Inflammatory macrophage treated with lipopolysaccharide for 1 hour (primary cell): ENCODE data around the gene SNAPC2.
"Not testable (repeated sequence)": the region's sequence is repeated elsewhere in the genome, so short reads cannot be mapped to it uniquely, and the experiment has no call there.

Experiments
- DNase-seq, 2 donors: peaks; one replicate each; pipeline ENCODE4 v3.0.0-alpha.2; 2020 to 2022

SNAPC2 gene

DNA sequence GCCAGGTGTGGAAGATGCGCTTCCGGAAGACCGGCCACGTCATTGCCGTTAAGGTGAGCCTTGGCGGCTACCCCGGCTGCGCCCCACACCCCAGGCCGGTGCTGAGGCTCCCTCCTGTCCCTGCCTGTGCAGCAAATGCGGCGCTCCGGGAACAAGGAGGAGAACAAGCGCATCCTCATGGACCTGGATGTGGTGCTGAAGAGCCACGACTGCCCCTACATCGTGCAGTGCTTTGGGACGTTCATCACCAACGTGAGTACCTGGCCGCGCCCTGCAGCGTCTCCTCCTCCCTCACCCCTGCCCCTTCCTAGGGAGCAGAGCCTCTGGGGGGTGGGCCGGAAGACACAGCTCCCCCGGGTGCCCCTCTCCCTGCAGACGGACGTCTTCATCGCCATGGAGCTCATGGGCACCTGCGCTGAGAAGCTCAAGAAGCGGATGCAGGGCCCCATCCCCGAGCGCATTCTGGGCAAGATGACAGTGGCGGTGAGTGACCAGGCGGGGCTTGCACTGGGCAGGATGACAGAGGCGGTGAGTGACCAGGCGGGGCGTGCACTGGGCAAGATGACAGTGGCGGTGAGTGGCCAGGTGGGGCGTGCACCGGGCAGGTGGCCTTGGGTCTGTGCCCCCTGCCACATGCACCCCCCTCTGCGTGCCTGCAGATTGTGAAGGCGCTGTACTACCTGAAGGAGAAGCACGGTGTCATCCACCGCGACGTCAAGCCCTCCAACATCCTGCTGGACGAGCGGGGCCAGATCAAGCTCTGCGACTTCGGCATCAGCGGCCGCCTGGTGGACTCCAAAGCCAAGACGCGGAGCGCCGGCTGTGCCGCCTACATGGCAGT, 9.6 kb upstream of the SNAPC2 start:
- no peak for DNase-seq

DNA sequence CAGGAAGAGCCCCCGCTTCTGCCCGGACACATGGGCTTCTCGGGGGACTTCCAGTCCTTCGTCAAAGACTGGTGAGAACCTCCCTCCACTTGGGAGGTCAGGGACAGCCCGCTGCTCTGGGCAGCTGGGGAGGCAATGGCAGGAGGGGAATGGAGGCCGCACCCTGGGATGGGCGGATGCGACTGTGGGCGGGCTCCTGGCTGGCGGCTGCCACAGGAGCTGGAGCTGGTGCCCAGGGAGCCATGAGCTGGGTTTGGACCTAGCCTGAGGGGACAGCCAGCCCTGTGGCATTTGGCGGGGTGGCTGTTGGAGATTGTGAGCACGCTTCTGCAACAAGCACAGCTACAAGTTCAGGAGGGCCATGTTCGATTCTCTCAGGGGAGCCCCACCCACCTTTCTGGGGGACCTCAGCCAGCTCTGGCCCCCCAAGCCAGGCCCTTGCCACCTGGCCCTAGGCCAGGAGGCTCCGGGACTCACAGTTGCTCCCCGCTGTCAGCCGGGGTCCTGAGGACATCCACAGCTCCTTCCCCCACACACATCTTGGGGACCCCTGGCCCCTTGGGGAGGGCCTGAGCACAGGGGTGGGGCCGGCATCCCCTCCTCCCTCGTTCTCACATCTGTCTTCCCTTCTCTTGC, 8.5 kb upstream of the SNAPC2 start:
- no peak for DNase-seq

DNA sequence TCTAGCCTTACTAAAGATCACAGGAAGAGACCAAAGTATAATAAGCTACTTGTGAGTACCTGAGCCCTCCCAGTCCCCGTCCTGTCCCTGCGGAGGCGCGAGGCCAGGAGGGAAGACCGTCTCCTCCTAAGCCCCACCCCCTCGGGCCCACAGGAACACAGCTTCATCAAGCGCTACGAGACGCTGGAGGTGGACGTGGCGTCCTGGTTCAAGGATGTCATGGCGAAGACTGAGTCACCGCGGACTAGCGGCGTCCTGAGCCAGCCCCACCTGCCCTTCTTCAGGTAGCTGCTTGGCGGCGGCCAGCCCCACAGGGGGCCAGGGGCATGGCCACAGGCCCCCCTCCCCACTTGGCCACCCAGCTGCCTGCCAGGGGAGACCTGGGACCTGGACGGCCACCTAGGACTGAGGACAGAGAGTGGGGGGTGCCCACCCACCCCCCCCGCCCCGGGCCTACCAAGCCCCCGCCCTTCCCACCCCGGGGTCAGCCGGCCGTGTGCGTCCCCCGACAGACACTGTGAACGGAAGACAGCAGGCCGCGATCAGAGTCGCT, 7.9 kb upstream of the SNAPC2 start:
- no peak for DNase-seq

DNA sequence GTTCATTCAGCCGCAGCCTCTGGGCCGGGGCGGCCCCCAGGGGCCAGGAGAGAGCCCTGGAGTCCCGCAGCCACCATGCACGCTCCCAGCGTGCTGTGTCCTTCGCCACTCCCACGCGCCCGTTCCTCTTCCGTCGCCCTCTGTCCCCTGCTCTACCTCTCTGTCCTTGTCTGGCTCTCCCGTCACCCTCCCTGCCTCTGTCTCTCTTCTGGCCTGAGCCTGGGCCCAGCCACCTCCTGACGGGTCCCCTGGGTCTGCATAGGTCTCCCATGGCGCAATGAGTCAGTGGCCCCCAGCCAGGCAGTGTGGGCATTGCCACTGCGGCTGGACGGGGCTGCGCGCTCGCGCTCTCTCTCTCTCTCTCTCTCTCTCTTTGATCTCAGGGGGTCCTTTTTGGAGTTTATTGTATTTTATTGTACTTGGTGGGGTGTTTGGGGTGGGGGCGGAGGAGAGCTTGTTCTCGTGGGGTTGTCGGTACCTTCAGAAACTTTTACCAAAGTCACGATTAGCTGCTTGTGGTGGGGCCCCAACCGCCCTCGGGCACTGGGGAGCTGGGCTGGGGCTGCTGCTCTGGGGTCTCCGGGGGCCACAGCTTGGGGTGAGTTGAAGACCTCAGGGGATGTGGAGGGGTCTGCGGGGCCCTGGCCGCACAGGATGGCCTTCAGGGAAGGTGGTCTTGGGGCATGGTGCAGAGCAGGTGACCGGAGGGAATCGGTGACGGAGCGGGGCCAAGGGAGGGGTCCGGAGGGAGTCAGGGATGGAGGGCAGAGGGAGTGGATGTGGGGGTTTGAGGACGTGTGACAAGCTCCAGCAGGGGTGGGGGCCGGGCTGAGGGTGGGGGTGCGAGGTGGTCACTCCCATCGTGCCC, 7.2 kb upstream of the SNAPC2 start:
- no peak for DNase-seq

DNA sequence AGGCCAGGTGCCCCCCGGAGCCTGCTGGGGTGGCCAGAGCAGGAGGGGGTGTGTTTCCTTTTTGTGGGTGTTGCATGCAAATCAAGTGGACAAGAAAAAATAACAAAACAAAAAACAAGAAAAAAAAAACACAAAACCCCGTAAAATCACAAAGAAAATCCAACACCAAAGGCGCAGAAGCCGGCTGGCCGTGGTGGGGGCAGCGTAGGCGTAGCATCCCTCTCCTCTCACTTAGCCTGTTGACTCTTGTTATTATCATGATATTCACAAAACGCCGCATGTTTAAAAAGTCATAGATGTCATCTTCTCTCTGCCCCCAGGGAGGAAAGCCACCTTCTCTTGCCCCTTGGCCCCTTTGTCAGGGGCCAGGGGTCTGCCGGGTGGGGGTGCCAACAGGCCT, 6.5 kb upstream of the SNAPC2 start:
- DNase-seq: no peak

DNA sequence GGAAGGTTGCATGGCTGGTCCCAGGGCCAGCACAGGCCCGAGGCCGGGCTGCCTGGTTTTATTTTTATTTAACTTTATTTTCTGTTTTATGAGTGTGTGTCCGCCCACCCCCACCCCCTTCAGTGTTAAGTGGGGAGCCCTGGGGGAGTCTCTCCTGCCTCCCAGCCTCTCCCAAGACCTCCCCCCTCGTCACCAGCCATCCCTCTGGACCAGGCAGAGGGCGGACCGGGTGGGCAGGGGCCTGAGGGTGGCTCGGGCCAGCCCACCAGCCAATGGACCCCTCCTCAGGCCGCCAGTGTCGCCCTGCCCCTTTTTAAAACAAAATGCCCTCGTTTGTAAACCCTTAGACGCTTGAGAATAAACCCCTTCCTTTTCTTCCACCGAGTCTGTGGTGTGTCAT, 6.0 kb upstream of the SNAPC2 start:
- DNase-seq: no peak

DNA sequence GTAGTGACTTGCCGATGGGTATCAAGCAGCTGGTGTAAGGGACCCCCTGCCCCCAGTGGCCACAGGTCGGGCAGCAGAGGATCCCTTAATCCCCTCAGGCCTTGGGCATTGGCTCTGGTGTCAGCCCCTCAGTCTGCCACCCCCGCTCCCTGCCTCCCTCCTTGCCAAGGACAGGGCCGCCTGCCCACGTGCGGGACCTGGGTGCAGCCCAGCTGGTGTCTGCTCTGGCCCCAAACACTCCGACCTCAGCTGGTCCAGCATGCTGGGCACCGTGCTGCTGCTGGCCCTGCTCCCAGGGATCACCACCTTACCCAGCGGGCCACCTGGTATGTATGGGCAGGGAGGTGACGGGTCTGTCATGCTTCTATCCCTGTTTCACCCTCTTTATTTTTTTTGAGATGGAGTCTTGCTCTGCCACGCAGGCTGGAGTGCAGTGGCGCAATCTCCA, 5.5 kb upstream of the SNAPC2 start, which contains the start of gene TGFBR3L:
Gene TGFBR3L (plus strand): TSS at position 233 of the 448 bp plus-strand sequence.
- DNase-seq: no peak

DNA sequence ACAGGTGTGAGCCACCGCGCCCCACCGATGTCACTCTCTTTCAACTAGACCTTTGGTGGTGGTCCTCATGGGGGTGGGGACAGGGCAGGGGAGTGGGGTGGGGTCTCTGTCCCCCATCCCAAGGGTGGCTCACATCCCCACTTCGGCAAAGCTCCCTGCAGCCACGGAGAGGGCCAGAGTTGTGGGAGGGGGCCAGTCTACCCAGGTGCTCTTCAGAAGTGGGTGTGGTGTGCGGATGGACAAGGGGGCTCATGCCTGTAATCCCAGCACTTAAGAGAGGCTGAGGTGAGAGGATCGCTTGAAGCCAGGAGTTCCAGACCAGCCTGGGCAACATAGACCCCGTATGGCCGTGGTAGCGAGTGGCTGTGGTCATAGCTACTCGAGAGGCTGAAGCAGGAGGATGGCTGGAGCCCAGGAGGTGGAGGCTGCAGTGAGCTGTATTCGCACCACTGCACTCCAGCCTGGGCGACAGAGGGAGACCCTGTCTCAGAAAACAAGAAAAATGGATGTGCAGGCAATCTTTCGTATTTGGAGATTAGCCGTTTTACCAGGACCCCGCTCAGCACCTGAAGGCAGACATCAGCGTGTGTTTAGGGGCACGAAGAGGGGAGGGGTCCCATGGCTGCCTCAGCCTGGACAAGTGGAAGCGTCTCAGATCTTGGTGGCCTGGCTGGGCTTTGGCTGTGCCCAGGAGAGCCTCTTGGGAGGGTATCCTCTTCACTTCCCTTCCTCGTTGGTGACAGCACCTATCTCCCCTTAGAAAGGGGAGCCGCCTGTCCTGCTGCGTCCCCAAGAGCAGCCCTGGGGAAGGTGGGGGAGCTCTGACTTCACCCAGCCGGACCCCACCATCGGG, 4.7 kb upstream of the SNAPC2 start:
- DNase-seq: no peak

DNA sequence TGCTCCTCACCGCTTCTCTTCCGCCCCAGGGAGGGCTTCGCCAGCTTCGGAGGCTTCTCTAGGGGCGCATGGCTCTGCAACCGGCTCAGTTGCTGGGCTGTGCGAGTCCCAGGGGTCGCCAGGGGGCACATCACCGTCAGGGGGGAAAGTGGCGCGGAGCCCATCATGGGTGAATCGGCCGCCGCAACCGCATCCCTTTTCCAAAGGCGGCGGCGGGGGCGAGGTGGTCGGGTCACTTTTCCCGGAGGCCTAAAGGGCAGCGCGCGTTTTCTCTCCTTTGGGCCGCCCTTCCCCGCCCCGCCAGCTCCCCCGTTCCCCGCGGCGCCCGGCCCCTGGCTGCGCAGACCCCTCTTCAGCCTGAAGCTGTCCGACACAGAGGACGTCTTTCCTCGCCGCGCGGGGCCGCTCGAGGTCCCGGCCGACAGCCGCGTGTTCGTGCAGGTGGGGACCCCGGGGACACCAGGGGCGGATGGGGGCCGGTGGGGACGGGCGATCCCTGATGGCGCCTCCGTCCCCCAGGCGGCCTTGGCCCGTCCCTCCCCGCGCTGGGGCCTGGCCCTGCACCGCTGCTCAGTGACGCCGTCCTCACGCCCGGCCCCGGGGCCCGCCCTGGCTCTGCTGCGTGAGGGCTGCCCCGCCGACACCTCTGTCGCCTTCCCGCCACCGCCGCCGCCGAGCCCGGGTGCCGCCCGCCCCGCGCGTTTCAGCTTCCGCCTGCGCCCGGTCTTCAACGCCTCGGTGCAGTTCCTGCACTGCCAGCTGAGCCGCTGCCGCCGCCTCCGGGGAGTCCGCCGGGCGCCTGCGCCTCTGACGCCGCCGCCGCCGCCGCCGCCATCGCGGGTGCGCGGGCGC, 3.8 kb upstream of the SNAPC2 start:
- peak in 1 of 2 donors; percentile 45 for DNase-seq

DNA sequence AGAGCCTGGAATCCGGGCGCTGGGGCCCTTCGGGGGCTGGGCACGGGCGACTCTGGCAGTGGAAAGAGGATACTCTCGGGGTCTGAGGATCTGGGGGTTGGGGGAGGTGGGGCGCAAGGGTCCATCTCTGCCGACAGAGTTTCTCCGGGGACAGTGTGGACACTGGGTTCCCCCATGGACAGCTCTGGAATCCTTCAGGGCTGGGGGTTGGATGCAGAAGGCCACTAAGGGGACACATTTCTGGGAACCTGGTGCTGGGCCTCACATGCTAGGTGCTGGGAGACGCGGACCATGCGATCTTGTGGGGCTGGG, 3.2 kb upstream of the SNAPC2 start:
- DNase-seq: no peak

DNA sequence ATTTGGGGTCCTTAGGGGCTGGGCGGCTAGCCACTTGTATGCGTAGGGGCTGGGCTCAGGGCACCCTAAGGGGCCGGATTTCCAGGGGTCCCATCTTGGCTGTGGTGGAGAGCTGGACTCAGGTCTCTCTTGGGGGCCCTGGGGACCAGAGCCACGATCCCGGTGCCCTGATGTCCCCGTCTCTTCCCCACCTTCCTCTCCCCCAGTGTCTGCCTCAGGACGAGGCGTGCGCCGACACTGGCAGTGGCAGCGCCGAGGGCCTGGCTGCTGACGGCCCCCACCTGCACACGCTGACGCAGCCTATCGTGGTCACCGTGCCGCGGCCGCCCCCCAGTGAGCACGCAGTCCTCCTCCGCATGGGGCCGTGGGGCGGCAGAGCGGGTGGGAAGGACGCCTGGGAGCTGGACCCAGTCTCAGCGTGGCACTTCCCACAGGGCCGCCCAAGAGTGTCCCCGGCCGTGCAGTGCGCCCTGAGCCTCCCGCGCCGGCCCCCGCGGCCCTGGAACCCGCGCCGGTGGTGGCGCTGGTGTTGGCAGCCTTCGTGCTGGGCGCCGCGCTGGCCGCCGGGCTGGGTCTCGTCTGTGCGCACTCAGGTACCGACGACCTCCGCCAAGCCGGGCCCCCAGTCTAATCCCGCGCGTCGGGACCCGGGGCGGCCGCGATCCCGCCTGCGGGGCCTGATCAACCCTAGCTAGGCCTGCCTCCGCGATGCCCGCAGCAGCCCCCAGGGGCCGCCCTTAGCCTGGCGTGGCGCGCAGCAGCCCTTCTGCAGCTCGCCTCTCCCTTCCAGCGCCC, 2.7 kb upstream of the SNAPC2 start:
- peak in 1 of 2 donors; percentile 52 for DNase-seq

DNA sequence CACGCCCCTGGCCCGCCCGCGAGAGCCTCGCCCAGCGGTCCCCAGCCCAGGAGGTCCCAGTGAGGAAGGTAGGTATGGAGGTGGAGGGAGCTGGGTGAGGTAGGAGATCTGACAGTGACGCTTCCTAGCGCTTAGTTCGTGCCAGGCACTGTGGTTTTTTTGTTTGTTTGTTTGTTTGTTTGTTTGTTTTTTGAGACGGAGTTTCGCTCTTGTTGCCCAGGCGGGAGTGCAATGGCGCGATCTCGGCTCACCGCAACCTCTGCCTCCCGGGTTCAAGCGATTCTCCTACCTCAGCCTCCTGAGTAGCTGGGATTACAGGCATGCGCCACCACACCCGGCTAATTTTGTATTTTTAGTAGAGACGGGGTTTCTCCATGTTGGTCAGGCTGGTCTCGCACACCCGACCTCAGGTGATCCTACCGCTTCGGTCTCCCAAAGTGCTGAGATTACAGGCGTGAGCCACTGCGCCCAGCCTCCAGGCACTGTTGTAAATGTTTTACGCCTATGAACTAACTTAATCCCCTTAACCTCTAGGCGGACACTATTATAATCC, 2.0 kb upstream of the SNAPC2 start:
- not testable (repeated sequence) for DNase-seq

DNA sequence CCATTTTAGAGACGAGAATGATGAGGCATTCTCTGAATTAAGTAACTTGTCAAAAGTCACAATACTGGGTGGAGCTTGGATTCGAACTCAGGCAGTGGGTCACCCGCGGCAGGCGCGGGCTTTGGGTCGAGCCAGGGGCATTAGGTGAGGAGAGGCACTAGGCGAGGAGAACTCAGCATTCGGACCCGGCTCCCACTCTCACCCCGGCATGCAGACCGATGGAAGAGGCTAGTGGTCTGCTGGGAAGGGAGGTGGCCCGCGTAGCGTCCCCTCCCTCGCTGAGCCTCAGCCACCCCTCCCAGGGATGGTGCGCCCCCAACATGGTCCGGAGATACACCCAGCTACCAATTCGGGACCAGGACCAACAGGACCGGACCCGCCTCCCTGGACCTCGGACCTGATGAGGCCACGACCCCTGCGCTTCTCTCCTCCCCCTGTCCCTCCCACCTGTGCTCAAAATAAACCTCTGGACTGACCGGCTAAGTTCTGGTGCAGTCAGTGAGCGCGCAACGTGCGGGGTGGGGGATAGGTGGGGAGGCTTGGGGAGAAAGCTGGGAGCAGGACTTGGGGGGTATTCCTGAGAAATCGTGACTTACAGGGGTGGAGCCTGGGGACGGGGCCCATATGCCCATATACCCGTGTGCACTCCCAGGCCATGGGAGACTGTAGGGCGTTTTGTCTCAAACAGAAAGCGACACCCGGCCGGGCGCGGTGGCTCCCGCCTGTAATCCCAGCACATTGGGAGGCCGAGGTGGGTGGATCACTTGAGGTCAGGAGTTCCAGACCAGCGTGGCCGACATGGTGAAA, 1.3 kb upstream of the SNAPC2 start:
- DNase-seq: no peak

DNA sequence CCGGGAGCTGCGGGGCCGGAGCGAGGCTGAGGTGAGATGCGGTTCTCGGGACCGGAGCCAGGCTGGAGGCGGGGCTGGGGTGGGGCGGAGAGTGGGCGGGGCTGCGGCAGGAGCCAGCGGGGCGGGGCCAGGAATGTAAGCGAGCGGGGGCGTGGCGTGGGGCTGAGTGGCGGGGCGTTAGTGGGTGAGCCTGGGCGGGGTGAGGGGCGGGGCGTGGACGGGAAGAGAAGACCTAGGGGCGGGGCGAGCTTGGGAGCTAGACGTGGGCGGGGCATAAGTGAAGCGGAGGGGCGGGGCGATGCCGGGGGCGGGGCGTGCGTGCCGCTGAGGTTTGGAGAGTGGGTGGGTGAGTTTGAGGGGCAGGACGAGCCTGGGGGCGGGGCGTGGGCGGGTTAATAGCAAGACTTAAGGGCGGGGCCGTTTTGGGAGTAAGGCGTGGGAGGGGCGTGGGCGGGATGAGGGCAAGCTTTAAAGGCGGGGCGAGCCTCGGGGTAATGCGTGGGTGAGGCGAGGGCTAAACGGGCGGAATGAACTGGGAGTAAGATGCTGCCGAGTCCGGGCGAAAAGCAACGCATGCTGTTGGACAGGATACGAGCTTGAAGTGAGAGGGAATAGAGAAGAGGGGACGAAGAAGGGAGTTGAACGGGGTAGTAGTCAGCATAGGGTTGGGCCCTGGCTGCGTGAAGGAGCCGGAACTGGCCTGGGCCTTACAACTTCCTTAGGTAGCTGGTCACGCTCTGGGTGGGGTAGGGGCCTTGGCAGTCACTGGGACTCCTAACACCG, 572 bp downstream of the SNAPC2 start:
- DNase-seq: peak; percentile 90 to 99

DNA sequence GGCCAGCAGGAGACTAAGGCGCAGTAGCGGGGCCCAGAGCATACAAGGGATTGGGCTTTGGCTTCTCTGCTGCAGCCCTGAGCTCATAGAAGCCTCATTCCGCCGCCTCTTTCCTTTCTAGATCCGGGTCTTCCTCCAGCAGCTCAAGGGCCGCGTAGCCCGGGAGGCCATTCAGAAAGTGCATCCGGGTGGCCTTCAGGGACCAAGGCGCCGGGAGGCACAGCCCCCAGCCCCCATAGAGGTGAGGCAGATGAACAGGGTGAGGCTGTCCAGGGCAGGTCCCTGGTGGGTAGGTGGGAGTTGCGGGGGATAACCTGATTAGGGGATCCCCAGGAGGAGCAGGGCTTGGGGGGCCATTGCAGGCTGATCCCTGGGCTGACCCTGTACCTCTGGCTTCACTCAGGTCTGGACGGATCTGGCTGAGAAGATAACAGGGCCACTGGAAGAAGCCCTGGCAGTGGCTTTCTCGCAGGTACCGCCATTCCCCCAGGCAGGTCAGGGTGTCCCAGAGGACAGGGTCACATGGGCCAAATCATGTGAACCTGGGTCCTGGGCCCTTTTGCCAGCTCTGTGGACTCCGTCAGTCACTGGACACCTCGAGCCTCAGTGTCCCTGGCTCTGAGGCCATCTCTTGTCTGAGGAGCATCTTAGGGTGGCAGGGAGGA, 1.3 kb downstream of the SNAPC2 start:
- DNase-seq: no peak

DNA sequence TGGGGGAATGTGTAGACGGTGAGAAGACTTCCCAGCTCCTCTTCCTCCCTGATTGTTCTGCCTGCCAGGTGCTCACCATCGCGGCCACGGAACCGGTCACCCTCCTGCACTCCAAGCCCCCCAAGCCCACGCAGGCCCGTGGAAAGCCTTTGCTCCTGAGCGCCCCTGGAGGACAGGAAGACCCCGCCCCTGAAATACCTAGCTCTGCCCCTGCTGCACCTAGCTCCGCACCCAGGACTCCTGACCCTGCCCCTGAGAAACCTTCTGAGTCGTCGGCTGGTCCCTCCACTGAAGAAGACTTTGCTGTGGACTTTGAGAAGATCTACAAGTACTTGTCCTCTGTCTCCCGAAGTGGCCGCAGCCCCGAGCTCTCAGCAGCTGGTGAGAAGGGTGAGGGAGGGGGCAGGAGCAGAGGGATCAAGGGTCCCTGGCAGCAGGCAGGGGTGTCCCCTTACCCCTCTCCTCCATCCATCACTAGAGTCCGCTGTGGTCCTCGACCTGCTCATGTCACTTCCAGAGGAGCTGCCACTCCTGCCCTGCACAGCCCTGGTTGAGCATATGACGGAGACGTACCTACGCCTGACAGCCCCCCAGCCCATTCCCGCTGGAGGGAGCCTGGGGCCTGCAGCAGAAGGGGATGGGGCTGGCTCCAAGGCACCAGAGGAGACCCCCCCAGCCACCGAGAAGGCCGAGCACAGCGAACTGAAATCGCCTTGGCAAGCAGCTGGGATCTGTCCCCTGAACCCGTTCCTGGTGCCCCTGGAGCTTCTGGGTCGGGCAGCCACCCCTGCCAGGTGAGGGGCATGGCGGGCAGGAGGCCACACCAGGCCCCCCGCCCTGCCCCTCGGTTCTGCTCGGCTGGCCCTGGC, 2.1 kb downstream of the SNAPC2 start:
- no peak for DNase-seq

DNA sequence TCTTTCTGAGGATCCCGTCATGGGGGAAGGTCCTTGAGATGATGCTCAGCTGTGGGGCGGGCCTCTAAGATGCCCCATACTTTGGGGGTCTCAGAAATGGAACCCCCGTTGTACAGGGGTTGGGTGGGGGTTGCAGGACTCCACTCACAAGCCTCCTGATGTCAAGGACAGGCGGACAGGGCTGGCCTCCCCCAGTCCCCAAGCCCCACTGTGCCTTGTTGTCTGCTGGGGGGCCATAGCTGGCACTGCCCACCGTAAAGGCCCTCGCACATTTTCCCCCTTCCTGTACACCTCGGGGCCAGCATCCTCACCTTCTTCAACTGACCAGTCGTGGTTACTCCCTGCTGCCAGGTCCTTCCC, 2.7 kb downstream of the SNAPC2 start:
- no peak for DNase-seq
